ENCODE measurements around the gene PPP2R5D.
"Not testable (repeated sequence)": the region's sequence is repeated elsewhere in the genome, so short reads cannot be mapped to it uniquely, and the experiment has no call there.

The PPP2R5D gene

DNA sequence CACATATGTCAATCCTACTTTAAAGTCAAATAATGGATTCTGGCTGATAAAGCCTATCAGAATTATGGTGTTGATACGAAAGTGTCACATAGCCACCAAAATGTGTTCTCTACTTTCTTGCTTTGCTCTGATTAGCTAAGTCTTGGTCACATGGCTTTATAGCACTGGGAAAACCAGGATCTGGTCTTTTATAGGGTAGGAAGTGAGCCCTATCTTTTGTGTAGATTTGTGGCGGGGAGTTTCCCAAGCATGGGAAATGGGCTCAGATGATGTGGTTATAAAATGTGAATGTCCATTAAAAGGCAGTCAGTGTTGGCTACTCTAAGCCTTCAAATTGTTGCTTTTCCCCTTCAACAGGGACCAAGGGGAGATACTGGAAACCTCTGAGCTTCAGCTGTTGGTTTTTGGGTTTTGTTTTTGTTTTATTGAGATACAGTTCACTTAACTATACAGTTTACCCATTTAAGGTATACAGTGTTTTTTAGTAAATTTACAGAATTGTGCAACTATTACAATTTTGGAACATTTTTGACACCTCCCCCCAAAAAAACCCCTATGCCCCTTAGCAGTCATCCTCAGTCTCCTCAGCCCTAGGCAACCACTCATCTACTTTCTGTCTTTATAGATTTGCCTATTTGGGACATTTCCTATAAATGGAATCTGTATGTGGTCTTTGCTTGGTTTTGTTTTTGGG is 49.3 kb downstream of the PPP2R5D start:
- DNase-seq = no peak

DNA sequence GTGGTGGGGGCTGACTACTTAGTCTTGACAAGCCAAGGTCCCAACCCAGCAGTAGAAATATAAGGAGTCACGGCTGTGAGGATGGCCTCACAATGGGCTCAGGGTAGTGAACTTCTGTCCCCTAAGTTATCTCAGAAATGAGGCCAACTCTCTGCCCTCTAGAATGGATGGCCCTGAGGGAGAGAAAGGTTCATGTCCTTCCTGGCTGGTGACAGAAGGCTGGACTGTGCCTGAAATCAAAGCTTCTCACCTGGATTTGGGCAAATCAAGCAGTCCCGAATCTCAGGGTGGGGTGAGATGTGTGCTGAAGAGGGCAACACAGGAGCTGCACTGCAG is 49.8 kb downstream of the PPP2R5D start:
- DNase-seq = no peak

DNA sequence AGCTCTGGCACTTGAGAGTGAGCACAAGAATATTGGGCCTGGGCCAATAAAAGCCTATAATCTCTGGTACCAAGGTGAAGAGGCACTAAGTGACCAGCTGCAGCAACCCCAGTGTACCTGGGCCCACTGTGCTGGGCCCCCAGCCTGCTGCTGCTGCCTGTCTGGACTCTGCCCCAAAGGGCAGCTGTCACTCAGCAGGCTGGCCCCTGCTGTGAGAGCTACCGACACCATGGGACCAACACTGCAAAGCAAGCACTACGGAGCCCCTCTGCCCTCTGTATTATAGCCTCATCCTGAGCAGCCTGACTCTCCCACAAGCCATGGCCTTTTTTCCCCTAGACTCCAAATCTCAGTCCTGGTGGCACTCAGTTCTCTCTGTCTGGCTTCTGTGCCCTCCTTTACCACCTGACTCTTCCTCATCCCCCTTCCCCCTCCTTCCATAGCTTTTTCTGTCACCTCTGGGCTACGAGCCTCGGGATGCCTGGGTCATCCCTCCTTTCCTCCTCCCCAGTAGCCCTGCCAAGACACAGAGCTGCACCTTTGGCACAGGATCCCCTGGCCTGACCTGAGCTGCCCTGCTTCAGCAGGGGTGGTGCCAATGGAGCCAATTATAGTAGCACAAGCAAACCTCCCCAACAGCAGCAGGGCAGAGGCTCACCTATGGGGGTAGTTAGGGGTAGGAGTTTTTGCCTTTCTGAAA is 51.3 kb downstream of the PPP2R5D start:
- no peak for DNase-seq

DNA sequence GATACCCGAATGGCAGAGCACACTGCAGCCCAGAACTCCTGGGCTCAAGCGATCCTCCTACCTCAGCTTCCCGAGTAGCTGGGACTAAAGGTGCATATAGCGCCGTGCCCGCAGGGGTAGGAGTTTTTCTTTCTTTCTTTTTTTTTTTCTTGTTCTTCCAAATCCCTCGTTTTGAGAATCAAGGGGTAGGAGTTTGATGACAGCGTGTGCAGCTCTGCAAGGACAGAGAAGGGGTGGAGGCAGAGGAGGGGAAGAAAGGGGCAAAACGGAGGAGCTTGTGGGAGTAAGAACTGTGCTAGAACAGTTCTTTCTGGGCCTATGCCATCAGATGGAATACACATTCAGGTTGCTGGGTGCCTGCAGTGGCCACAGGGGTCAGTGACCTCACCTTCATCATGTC is 52.3 kb downstream of the PPP2R5D start:
- no peak for DNase-seq

DNA sequence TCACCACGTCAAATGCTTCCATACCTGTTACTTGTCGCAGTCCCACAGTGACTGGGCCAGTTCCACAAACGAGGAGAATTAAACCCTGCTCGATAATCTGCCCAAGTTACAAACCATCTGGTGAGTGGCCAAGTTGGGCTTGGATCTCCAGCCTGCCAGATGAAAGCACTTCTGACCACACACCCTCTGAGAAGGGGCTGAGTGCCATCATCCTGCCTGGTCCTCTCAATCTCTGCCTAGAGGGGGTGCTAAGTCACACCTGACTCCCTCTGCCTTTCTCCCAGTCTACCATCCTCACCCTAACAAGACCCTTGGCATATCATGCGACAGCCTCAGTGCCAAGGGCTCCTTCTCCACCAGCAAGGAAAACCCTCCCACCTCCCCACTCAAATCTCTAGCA is 52.8 kb downstream of the PPP2R5D start:
- no peak for DNase-seq

DNA sequence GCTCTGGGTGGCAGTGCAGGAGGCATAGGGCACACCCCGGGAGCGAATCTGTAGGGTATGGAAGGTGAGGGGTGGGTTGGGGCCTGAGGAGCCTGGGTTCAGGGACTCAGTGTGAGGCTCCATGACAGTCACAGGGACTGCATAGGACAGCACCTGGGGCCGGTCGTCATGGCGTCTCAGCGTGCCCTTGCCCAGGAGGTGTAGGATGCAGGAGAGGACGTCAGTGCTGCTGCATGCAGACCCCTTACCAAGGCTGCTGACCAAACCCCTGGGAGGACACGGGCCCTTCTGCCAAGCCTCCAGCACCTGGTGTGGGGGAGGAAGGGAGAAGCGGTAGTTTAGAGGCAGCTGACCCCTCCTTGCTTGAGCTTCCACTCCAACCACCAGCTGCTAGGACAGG is 53.3 kb downstream of the PPP2R5D start:
- no peak for DNase-seq

DNA sequence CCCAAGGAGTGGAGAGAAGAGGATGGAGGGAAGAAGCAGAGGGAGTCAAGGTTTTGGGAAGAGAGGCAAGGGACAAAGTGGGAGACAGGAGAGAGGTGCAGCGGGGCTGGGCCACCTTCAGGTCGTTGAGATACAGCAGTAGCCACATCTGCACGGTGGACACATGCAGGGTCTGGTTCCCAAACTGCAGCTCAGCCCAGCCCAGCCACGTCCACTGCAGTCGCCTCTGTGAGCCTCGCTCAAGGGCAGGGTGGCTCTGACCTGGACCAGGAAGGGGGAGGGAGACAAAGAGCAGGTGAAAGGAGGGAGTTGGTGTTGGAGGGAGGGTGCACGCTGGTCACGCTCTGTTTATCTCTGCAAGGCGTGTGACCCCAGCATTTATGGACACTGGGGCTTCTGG is 54.4 kb downstream of the PPP2R5D start:
- DNase-seq = no peak

DNA sequence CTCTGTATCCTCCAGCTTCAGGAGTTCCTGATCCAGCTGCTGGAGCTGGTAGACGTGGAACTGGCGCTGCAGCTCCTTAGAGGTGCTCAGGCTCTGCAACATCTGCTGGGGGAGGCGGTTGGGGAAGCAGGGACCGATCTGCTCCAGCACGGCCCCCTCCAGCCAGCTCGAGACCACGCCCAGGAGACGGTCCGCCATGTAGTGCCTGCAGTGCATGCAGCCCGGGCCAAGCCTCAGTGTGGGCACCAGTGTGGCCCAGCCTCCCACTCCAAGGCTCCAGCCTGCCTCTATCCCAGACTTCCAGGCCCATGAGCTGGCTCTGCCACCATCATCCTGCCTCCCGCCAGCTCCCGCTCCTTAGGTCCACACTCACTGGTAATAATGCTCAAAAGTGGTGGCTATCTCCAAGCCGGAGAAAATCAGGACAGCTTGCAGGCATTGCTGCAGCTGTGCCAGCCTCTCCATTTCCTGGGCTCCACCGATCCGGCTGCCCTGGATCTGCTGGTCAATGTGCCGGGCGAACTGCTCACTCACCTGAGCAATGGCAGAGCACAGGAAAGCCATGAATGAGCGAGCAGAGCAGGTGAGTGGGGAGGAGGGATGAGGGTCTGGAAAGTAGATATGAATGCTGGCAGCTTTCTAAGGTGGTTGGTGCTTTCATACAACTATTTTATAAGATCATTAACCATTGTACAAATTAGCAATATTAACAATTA is 56.3 kb downstream of the PPP2R5D start:
- DNase-seq = no peak

DNA sequence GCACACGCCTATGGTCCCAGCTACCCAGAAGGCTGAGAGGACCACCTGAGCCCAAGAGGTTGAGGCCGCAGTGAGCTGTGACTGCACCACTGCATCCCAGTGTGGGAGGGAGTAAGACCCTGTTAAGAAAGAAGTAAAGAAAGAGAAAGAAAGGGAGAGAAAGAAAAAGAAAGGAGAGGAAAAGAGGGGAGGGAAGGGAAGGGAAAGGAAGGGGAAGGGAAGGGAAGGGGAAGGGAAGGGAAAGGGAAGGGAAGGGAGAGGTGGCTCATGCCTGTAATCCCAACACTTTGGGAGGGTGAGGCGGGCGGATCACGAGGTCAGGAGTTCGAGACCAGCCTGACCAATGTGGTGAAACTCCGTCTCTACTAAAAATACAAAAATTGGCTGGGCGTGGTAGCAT is 57.1 kb downstream of the PPP2R5D start:
- DNase-seq = not testable (repeated sequence)

DNA sequence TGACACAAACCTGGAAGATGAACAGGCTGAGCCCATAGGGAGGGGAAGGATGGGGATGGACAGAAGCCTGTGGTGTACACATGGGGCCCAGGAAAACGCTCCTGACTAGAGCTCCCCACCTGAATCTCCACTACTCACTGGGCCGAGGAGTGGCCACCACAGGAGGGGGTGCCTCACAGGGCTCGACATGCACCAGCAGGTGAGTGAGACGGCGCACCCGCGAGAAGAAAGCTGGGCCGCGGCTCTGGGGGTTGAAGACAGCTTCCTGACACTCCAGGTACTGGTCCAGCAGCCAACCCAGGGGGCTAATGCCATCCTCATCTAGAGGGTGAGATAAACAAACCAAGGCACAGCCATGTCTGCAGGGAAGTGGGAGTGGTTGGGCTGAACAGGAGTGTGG is 58.9 kb downstream of the PPP2R5D start:
- no peak for DNase-seq

DNA sequence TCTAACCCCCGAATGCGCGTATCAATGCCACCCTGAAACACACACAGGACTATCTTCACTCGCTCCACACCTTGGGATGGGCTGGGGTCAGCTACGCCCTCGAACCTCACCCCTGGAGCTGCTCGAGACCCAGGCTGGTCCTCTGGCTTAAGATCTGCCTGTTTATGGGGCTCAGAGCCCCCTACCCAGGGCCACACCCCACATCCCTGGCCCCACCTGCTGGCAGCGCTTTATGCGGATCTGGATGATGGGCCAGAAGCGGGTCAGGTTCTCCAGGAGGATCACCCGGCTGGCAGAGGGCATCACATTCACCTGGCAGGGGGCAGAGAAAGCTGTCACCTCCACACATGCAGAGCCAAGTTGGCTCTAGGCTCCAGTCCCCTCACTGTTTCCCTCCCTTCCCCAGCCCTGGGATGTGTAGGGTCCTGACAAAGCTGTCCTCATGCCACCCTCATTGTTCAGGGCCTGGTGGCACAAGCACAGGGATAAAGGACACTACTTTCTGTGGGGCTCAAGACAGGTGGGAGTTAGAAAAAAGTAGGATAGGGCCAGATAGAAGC is 61.1 kb downstream of the PPP2R5D start:
- DNase-seq = no peak

DNA sequence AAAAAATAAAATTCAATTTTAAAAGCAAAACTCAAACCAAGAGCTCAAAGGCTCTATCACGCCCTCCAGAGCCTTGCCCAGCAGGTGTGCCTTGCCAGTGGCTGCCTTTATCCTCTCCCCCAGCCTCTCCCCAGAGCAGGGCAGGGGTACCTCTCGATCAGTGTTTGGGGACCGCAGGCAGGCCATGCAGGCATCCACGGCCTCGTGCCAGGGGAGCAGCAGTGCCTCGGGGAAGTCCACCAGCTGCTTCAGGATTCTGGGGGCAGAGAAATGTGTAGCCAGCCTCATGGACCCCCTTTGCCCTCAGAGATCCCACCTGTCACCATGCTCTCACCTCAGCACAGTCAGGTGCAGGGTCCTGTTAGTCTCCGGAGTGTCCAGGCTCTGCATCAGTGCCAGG is 63.6 kb downstream of the PPP2R5D start:
- DNase-seq = no peak

DNA sequence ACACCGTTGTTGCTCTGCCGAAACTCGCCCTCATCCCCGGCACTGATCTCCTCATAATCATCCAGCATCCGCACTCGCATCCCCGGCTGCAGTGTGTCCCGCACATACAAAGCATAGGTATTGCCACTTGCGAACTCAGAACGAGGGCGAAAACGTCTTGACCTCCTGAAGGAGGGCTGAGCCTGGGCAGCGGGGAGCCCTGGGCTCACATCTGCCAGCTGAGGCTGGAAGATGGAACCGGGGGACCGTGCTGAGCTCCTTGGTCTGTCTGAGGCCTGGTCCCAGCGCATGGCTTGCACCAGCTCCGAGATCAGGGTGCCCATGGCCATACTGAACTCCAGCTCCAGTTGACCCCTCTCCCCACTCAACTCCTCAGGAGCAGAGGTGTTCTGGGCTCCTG is 66.6 kb downstream of the PPP2R5D start:
- no peak for DNase-seq

DNA sequence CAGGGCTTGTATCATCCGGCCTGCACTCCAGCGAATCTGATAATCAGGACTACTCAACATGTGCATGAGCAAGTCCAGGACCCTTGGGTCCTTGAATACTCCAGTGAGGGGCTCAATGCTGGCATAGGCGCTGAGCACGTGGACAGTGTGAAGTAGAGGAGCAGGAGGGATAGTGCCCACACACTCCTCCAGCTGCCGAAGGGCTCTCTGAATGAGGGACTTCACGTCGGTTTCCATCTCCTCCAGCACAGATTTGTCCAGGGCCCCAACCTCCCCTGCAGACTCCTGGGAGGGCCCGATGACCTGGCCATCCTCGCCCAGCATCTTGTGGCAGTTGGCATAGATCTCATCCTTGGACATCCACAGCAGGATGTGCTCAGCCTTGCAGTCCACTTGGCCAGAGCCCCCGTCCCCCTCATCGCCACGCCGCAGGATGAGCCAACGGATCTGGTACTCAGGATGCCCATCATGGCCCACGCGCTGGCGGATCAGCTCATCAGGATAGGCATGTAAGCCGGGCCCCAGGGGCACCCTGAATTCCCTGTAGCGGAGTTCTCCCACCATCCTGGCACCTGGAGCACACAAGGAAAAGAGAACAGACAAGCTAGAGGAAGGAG is 68.0 kb downstream of the PPP2R5D start:
- no peak for DNase-seq

DNA sequence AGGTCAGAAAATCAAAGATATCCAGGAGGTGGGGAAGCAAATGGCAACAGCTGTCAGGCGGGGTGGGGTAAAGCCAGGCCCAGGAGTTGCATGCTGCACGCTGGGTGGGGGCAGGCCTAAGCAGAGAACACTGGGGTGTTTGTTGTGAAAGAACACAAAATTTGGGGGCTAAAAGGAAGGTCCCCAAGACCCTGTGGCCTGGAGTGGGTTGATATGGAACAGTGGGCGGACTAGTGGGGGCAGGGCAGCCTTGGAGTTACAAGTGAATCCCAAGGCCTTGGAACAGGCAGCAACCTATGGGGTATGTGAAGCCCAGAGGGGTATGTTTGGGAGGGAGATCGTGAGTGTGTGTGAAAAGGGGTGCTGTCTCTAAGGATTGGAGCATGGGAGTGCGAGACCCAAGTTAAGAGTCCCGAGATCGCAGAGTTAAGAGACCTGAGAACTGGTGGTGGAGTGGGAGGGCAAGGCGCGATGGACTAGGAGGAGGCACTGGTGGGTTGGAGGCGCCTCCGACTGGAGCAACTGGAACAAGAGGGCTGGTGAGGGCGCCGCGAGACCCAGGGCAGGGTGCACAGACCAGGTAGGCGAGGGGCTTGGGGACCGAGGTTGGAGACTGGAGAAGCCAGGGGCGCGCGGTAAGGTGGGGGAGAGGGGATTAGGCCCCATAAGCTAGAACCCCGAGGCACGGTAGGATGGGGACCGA is 68.6 kb downstream of the PPP2R5D start:
- peak; percentile 41 to 45 for DNase-seq

DNA sequence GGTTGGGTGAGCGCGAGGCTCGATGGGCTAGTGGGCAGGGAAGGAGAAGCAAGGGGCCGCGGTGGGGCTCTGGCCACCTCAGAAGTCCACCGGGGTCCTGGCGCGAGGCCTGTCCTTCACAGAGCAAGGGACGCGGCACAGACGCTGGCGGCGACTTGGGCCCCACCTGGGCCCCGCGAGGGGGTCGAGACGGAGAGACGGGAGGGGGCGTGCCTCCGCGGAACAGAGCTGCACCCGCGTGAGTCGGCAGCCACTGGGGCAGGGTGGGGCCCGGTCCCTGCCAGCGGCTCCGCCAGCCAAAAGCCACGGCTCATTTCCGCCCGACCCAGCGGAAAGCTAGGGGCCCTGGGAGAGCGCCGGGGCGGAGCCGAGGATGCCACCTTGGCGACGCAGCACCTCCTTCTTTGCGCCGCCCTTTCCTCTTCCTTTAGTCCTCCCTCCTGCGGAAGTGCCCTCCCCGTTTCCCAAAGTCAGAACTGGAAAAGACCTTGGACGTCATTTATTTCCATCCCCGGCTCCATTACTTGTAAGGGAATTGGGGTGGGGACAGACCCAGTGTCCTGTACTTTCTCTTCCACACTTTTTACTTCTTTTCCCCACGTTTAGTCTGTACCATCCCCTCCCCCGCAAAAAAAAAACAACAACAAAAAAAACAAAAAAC is 69.3 kb downstream of the PPP2R5D start, which contains the start of gene CUL7:
CUL7 (minus strand) TSS at position 307 of the 661 bp plus-strand sequence. CDS start 1,063 bp downstream, outside the sequence.
- peak; percentile 91 to 93 for DNase-seq

DNA sequence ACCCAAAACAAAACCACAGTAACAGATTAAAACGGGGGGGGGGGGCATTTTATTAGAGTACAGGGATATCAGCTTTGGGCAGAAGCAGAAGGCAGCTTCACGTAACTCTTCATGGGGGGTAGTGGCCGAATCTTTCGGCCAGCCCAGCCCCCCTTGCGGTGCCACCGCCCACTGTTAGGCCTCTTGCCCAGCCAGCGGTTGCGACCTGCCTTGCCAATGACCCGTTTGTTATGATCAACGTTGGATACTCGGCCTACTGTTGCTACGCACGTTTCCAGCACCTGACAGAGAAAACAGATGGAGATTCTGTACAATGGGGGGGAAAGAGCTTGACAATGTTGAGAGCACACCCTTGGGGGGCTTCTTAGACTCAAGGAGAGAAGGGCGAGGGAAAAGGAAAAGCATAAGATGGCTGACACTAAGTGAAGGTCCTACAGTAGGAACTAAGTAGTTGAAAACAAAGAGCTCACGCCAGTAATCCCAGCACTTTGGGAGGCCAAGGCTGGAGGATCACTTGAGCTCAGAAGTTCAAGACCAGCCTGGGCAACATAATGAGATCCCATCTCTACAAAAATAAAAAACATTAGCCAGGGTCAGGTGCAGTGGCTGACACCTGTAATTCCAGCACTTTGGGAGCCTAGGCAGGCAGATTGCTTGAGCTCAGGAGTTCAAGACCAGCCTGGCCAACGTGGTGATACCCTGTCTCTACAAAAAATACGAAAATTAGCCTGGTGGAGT is 70.0 kb downstream of the PPP2R5D start:
- DNase-seq = no peak

DNA sequence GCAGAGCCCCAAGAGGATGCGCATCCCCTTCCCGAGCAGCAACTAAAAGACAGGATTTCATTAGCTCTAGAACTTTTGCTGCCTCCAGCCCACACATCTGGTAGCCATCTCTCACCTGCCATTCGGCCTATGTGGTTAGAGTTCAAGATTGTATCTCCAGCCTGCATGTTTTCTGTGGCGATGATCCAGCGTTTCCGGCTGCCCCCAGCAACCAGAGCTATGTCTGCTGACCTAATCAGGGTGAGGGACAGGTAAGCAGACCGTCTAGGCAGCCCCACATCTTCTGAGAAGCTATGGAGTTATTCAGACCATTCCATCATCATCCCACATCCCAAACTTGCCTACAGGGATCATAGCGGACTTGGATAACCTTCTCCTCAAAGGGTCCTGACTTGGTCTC is 71.6 kb downstream of the PPP2R5D start:
- DNase-seq = no peak

DNA sequence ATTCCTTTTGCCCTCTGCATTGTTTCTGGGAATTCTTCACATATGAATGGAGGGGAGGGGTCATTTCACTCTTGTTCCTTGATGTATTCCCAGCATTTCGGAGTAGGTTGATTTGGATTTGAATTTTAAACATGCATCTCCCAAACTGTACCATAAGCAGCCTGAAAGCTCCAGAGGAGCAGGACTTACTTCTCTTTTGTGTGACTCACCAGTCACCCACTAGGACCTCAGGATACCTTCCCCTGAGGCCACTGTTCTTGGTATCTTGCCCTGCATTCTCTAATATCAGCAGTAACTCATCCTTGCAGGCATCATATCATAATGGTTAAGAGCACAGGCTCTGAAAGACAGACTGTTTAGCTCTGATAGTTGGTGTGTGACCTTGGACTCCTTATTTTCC is 74.2 kb downstream of the PPP2R5D start:
- no peak for DNase-seq

DNA sequence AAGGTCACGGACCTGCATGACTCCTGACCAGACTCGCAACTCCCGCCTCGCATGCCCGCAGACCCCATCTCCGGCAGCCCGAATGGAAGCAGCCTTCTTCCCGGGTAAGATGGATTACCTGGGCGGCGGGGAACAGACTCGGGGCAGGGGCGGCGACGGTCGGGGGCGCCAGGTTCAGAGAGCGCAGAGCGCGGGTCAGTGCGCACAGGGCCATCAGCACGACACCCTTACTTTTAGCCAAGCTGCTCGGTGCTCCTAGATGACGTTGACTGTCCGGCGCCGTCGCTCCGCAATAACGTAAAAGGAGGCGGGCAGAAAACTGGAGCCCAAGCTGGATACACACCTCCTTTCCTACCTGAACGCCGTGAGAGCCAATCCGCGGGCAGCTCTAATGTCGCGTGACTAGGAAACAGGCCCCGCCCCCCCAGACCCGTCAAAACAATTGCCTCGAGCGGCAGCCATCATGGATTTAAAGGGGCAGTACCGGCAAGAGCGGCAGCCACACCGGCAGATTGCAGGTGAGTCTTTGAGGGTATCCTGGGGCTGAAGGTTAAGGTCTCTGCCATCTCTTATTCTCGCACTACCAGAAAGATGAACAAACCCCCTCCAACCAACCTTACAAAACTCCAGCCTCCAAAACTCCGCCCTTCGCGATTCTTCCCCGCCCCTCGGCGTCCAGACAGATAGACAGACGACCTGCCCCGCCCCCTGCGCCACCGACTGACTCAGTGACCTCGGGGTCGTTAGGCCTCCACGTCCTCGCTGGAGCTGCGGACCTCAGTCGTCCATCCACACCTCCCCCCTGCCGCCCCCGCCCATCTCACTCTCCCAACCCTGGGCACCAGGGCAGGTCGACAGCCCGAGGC is 75.0 kb downstream of the PPP2R5D start, which contains the start of the genes KLC4 and MRPL2:
KLC4 (plus strand) TSS at position 464 of the 866 bp plus-strand sequence. CDS start 1,705 bp downstream, outside the sequence.
MRPL2 (minus strand) TSS at position 267 of the 866 bp plus-strand sequence; CDS start at position 214, 53 bp downstream.
- peak; percentile 97 for DNase-seq

Data from stimulated activated CD4-positive, alpha-beta T cell treated with anti-CD3 and anti-CD28 coated beads, Interleukin-2, amount 100 ng/mL, for 24 hours (primary cell).